ENCODE results near the gene COL11A2. TPM values are rescaled to one million over a fixed set of nuclear protein-coding genes. Genes with fewer than 3 reads are reported as not detected.

The COL11A2 gene
- polyA plus RNA-seq, 1 donor: 5.9 TPM

- DNase-seq: no peak
Observed at GRCh38 chr6:33192671-33193602, 670 bp upstream of the COL11A2 start.

GRCh38 chr6:33191383-33192104 lies 723 bp downstream of the COL11A2 start:
- DNase-seq: no peak

- DNase-seq: no peak
Observed at GRCh38 chr6:33190504-33191107, 1.7 kb downstream of the COL11A2 start.

GRCh38 chr6:33189625-33190448 lies 2.4 kb downstream of the COL11A2 start:
- DNase-seq: no peak

- DNase-seq: no peak
Observed at GRCh38 chr6:33189164-33189563, 3.1 kb downstream of the COL11A2 start.

- no peak for DNase-seq
Observed at GRCh38 chr6:33187809-33188208, 4.5 kb downstream of the COL11A2 start.

- DNase-seq: no peak
Observed at GRCh38 chr6:33185654-33186187, 6.5 kb downstream of the COL11A2 start.

- DNase-seq: no peak
Observed at GRCh38 chr6:33185190-33185589, 7.1 kb downstream of the COL11A2 start.

- no peak for DNase-seq
Observed at GRCh38 chr6:33183071-33183683, 9.1 kb downstream of the COL11A2 start.

- DNase-seq: no peak
Observed at GRCh38 chr6:33181141-33181540, 11.1 kb downstream of the COL11A2 start.

- DNase-seq: no peak
Observed at GRCh38 chr6:33178755-33179475, 13.4 kb downstream of the COL11A2 start.

GRCh38 chr6:33177552-33178446 lies 14.5 kb downstream of the COL11A2 start:
- no peak for DNase-seq

GRCh38 chr6:33176906-33177305 lies 15.4 kb downstream of the COL11A2 start:
- DNase-seq: no peak

GRCh38 chr6:33175436-33176069 lies 16.7 kb downstream of the COL11A2 start:
- no peak for DNase-seq

- no peak for DNase-seq
Observed at GRCh38 chr6:33174784-33175183, 17.5 kb downstream of the COL11A2 start.

- no peak for DNase-seq
Observed at GRCh38 chr6:33173535-33174180, 18.6 kb downstream of the COL11A2 start.

- no peak for DNase-seq
Observed at GRCh38 chr6:33172688-33173534, 19.4 kb downstream of the COL11A2 start.

Data from left kidney (tissue), 2 donors.